GM18951 (cell line): Measurements from ENCODE around the gene CES1.
"Not testable (repeated sequence)": the region's sequence is repeated elsewhere in the genome, so short reads cannot be mapped to it uniquely, and the experiment has no call there.

Experiments used
- POLR2A ChIP-seq: IDR thresholded peaks from 4 replicates; pipeline ENCODE4 v1.6.1; 2011; ENCODE audit warnings: mild to moderate bottlenecking; ENCODE audit not compliant: insufficient read length, insufficient read depth; ENCODE audit errors: extremely low read depth
- in situ Hi-C: fragments of 300-500 bp; cut with MboI; formaldehyde crosslinking; loops from one replicate; pipeline ENCODE4 v1.12.0; 2022; ENCODE audit warnings: low sequenced_read_pairs, mixed read lengths, inconsistent platforms; ENCODE audit not compliant: unreplicated experiment

Gene CES1

GRCh38 chr16:55832773-55833691 lies at the start of gene CES1:
TSS of gene CES1 (minus strand) at chr16:55833096. CDS start at chr16:55833055, 41 bp downstream.
- in situ Hi-C loops, result loop anchor here (5.0 kb wide), 1 partner anchor 71 kb away; no protein-coding TSS in a partner anchor
- TF ChIP-seq POLR2A, result no peak

- no peak for TF ChIP-seq POLR2A
- in situ Hi-C loops, result no loop called here
Observed at GRCh38 chr16:55876854-55877253, 44.0 kb upstream of the CES1 start.

DNA sequence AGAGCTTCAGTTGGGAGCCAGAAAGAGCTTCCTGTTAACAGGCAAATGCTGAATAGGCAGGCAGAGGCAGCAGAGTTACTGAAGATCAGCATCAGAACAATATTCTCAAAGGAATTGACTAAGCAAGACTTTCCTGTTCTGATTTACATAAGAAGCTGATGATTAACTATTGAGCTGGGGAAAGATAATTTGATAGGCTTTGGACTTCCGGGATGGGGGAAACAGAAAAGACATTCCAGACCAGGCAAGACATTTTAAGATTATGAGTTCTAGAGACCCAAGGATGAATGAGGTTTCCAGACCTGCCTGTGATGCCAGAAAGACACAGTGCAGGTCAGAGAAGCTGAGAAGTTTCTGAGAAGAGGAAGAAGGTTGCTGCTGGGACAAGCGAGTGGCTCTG lies 42.4 kb upstream of the CES1 start, which contains the start of gene CES5A:
Gene CES5A, minus strand, starts transcription at position 101 of the 400 bp plus-strand sequence. CDS start 152 bp downstream, outside the sequence.
- in situ Hi-C loops, result no loop called here

DNA sequence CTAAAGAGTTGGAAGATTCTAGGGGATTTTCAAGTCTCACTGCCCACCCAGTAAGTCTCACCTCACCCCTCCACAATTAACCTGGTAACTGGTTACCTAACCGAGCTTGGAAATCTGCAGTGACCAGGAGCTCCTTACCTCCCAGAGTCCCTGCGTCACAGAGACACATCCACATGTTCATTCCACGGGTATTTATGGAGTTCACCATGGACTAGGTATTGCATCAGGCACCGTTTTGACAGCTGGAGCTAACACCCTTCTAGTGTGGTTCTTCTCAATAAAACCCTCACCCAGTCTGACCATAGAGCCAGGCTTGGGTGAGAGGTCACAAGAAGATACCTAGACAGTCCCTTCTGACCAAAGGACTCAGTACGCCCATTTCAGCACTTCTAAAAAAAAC lies 40.2 kb upstream of the CES1 start:
- in situ Hi-C loops, result no loop called here
- TF ChIP-seq POLR2A, result no peak

More for the DNA sequence above, 42.4 kb upstream of the CES1 start, which contains the start of gene CES5A:
- TF ChIP-seq POLR2A, result no peak

GRCh38 chr16:55872130-55872529 lies 39.2 kb upstream of the CES1 start:
- in situ Hi-C loops, result no loop called here
- TF ChIP-seq POLR2A, result no peak

GRCh38 chr16:55871411-55872038 lies 38.6 kb upstream of the CES1 start:
- TF ChIP-seq POLR2A, result no peak
- in situ Hi-C loops, result no loop called here

- TF ChIP-seq POLR2A, result no peak
- in situ Hi-C loops, result no loop called here
Observed at GRCh38 chr16:55868980-55869379, 36.1 kb upstream of the CES1 start.

DNA sequence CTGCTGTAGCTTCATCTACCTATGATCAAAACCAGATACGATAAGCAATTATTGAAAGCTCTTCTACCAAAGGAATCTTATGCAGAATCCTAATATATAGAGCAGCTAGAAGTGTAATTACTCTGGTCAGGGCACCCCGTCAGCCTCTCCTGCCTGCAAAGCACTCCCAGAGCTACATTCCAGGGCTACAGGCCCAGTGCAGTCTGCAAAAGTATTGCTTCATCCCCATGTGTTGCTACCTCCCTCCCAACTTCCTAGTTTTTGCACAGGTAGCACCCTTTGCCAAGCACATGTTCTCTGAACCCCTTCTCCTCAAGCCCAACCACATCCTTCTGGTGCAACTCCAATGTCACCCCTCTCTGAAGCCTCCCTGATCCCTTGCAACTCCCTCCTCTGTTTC lies 35.2 kb upstream of the CES1 start:
- in situ Hi-C loops, result no loop called here
- TF ChIP-seq POLR2A, result no peak

- no peak for TF ChIP-seq POLR2A
- in situ Hi-C loops, result no loop called here
Observed at GRCh38 chr16:55861288-55861687, 28.4 kb upstream of the CES1 start.

DNA sequence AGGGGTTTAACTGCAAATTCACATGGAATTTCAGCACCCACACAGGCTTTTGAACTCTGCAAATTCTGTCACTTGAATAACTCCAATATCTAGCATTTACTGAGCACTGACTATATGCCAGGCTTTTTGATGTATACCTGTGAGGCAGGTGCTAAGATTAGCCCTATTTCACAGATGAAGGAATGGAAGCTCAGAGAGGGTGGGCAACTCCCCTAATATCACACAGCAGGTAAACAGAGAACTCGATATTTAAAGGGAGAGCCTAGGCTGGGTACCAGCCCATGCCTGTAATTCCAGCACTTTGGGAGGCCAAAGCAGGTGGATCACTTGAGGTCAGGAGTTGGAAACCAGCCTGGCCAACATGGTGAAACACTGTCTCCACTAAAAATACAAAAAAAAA lies 24.8 kb upstream of the CES1 start:
- in situ Hi-C loops, result not testable (repeated sequence)

DNA sequence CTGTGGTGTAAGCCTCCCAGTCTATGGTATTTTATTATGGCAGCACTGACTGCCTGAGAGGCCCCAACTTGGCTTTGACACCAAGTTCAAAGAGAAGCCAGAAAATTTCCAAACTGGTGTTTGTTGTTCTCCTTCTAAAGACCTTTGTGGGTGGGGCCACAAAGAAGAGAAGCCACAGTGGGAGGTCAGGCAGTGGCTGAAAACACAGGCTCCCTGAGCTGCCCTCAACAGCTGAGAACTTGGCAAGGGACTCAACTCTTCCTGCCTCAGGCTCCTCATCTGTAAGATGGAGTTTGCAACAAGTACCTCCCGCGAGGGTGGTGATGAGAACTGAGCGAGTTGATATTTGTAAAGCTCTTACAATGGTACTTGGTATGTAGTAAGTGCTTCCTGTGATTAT lies 24.1 kb upstream of the CES1 start:
- in situ Hi-C loops, result no loop called here

GRCh38 chr16:55853114-55853513 lies 20.2 kb upstream of the CES1 start:
- in situ Hi-C loops, result no loop called here
- TF ChIP-seq POLR2A, result no peak

More for the DNA sequence above, 24.1 kb upstream of the CES1 start:
- no peak for TF ChIP-seq POLR2A

GRCh38 chr16:55849536-55849935 lies 16.6 kb upstream of the CES1 start:
- no peak for TF ChIP-seq POLR2A
- in situ Hi-C loops, result loop anchor here (10.0 kb wide), 2 partner anchors 145 to 385 kb away; no protein-coding TSS in a partner anchor
